Trophoblast cell (in vitro differentiated cells and primary cell): ENCODE measurements around the gene SIRT6.

ENCODE experiments used
- DNase-seq, 2 donors: peaks; one replicate each; pipeline ENCODE4 v3.0.0-alpha.2; 2016
- H2AFZ ChIP-seq: 2 replicates; pipeline ENCODE4 v1.6.1; 2013; ENCODE audit warnings: low read length, moderate library complexity, mild to moderate bottlenecking; ENCODE audit not compliant: insufficient read depth, poor library complexity
- H2AK5ac ChIP-seq: 2 replicates; pipeline ENCODE4 v1.6.1; 2013; ENCODE audit warnings: mild to moderate bottlenecking, low read length
- H2BK120ac ChIP-seq: 2 replicates; pipeline ENCODE4 v1.6.1; 2013; ENCODE audit warnings: low read length, mild to moderate bottlenecking, moderate library complexity; ENCODE audit not compliant: insufficient read depth, poor library complexity
- H2BK12ac ChIP-seq: 2 replicates; pipeline ENCODE4 v1.6.1; 2013; ENCODE audit warnings: mild to moderate bottlenecking, low read length, moderate library complexity
- H2BK5ac ChIP-seq: 2 replicates; pipeline ENCODE4 v1.6.1; 2013; ENCODE audit warnings: low read length, low read depth, moderate library complexity, mild to moderate bottlenecking; ENCODE audit not compliant: poor library complexity
- H3K14ac ChIP-seq: 2 replicates; pipeline ENCODE4 v1.6.1; 2013; ENCODE audit warnings: mild to moderate bottlenecking, low read length
- H3K18ac ChIP-seq: 2 replicates; pipeline ENCODE4 v1.6.1; 2013; ENCODE audit warnings: mild to moderate bottlenecking, low read length
- H3K23ac ChIP-seq: 2 replicates; pipeline ENCODE4 v1.6.1; 2013; ENCODE audit warnings: low read length
- H3K27ac ChIP-seq: 2 replicates; pipeline ENCODE4 v1.5.1; 2013; ENCODE audit warnings: low read depth, mild to moderate bottlenecking, inconsistent platforms, low read length, moderate library complexity
- H3K27me3 ChIP-seq: 2 replicates; pipeline ENCODE4 v1.6.1; 2013; ENCODE audit warnings: inconsistent platforms, mild to moderate bottlenecking, low read length, moderate library complexity; ENCODE audit not compliant: insufficient read depth
- H3K36me3 ChIP-seq, 2 experiments: 1 replicate in 1 of 2; 2 replicates in 1 of 2; pipeline ENCODE4 v1.6.1; 2013; ENCODE audit warnings: low read length in 2 of 2, mild to moderate bottlenecking in 2 of 2, moderate library complexity in 1 of 2; ENCODE audit not compliant: insufficient read depth in 2 of 2, control insufficient read depth in 1 of 2
- H3K4ac ChIP-seq: 2 replicates; pipeline ENCODE4 v1.6.1; 2013; ENCODE audit warnings: low read depth, mild to moderate bottlenecking, low read length, moderate library complexity
- H3K4me1 ChIP-seq, 2 experiments: 1 replicate in 1 of 2; 2 replicates in 1 of 2; pipeline ENCODE4 v1.6.1; 2013; ENCODE audit warnings: low read length in 2 of 2, mild to moderate bottlenecking in 2 of 2, moderate library complexity in 1 of 2; ENCODE audit not compliant: insufficient read depth in 2 of 2, control insufficient read depth in 1 of 2
- H3K4me2 ChIP-seq: 2 replicates; pipeline ENCODE4 v1.6.1; 2013; ENCODE audit warnings: inconsistent platforms, mild to moderate bottlenecking, low read length, moderate library complexity
- H3K4me3 ChIP-seq: 2 replicates; pipeline ENCODE4 v1.5.1; 2013; ENCODE audit warnings: mild to moderate bottlenecking, low read depth, low read length, inconsistent platforms
- H3K79me1 ChIP-seq: one replicate; pipeline ENCODE4 v1.6.1; 2013; ENCODE audit warnings: low read length
- H3K79me2 ChIP-seq: 2 replicates; pipeline ENCODE4 v1.6.1; 2013; ENCODE audit warnings: low read length, mild to moderate bottlenecking; ENCODE audit not compliant: control insufficient read depth, insufficient read depth, poor library complexity
- H3K9ac ChIP-seq: 2 replicates; pipeline ENCODE4 v1.6.1; 2013; ENCODE audit warnings: mild to moderate bottlenecking, low read length
- H3K9me3 ChIP-seq: 2 replicates; pipeline ENCODE4 v1.6.1; 2013; ENCODE audit warnings: low read depth, mild to moderate bottlenecking, control low read depth, inconsistent platforms, low read length; ENCODE audit not compliant: insufficient read depth
- H4K12ac ChIP-seq: 2 replicates; pipeline ENCODE4 v1.6.1; 2013; ENCODE audit warnings: low read depth, mild to moderate bottlenecking, low read length, moderate library complexity
- H4K8ac ChIP-seq: 2 replicates; pipeline ENCODE4 v1.6.1; 2013; ENCODE audit warnings: low read depth, mild to moderate bottlenecking, low read length, moderate library complexity
- H4K91ac ChIP-seq: one replicate; pipeline ENCODE4 v1.6.1; 2013; ENCODE audit warnings: low read depth, mild to moderate bottlenecking, low read length, moderate library complexity
- WGBS: extraction: QIAGEN DNeasy Blood & Tissue Kit; methylation state at CpG from one replicate; pipeline ENCODE4 v1.1.7; 2013; ENCODE audit warnings: missing lambda C conversion rate; ENCODE audit not compliant: insufficient read length, insufficient coverage; ENCODE audit errors: extremely low coverage; 5-methylcytosine and 5-hydroxymethylcytosine counted together

The SIRT6 gene

DNA sequence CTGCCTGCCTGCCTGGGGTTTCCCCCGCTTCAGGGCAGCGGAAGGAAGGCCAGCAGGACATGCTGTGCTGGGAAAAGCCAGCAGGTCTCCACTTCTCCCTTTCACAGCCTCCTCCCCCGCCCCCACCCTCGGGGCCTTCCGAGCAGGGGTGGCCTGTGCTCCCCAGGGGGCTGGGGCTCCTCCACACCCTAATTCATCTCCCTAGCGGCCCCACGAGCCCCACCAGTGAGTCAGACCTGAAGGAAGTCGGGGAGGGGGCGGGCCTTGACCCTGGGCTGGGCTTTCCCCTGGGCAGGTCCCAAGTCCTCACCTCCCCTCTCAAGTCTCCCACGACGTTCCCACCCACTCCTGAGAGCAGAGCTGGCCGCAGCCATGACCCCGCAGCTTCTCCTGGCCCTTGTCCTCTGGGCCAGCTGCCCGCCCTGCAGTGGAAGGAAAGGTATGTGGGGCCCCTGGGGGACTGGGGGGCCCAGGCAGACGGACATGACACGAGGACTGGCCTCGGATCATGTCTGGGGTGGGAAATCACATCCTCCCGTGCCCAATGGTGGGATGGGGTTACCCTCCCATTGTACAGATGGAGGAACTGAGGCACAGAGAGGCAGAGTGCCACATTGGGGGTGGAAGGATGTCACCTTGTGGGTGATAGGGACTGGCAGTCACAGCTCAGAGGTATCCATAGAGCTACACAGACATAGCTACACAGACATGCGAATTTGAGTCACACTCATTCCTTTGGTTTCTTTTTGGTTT, 47.0 kb upstream of the SIRT6 start, which contains the start of gene EBI3:
EBI3 (plus strand) TSS at position 345 of the 753 bp plus-strand sequence; CDS start at position 373, 28 bp downstream.
- H3K23ac ChIP-seq: no peak within 1 kb of the TSS
- peaks cover 2% of the 10 kb centered on the region for H3K79me1 ChIP-seq
- H3K4ac ChIP-seq: no peak within 1 kb of the TSS
- peak within 1 kb of the TSS; percentile 1 for H2BK12ac ChIP-seq
- no peaks in the 10 kb centered on the region for H3K36me3 ChIP-seq
- no peak within 1 kb of the TSS for H4K12ac ChIP-seq
- H2AK5ac ChIP-seq: no peak within 1 kb of the TSS
- no peak within 1 kb of the TSS for H3K4me3 ChIP-seq
- no peak within 1 kb of the TSS for H3K27ac ChIP-seq
- H3K4me2 ChIP-seq: peak within 1 kb of the TSS; percentile 23
- H4K91ac ChIP-seq: peak within 1 kb of the TSS; percentile 50
- peaks cover 7 to 11% of the 10 kb centered on the region in 2 experiments for H3K4me1 ChIP-seq
- peak within 1 kb of the TSS; percentile 38 for H2AFZ ChIP-seq
- H3K9me3 ChIP-seq: peaks cover 6% of the 10 kb centered on the region
- peak; percentile 79 to 82 for DNase-seq
- no peak within 1 kb of the TSS for H2BK5ac ChIP-seq
- WGBS: no CpG with 5 or more reads among the region's 19 CpGs
- no peak within 1 kb of the TSS for H3K9ac ChIP-seq
- peak within 1 kb of the TSS; percentile 25 for H3K18ac ChIP-seq
- peak within 1 kb of the TSS; percentile 18 for H3K14ac ChIP-seq
- H3K27me3 ChIP-seq: no peaks in the 10 kb centered on the region
- H2BK120ac ChIP-seq: no peak within 1 kb of the TSS
- H4K8ac ChIP-seq: peak within 1 kb of the TSS; percentile 55
- H3K79me2 ChIP-seq: no peaks in the 10 kb centered on the region

DNA sequence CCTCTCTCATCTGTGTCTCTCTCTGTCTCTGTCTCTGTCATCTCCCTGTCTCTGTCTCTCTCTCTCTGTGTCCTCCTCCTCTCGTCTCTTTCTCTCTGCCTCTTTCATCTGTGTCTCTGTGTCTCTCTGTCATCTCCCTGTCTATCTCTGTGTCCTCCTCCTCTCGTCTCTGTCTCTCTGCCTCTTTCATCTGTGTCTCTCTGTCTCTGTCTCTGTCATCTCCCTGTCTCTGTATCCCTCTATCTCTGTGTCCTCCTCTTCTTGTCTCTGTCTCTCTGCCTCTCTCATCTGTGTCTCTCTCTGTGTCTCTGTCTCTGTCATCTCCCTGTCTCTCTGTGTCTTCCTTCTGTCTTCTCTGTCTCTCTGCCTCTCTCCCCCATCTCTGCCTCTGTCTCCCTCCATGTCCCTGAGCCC, 46.4 kb upstream of the SIRT6 start:
- Histone ChIP-seq H3K18ac (no peak overlapping the region), H3K4me1 (peaks cover 7 to 11% of the 10 kb centered on the region in 2 experiments), H4K12ac (no peak overlapping the region), H3K9ac (no peak overlapping the region), H3K27ac (no peak overlapping the region), H3K14ac (no peak overlapping the region), H3K4me3 (no peak overlapping the region), H2AFZ (no peak overlapping the region), H3K36me3 (no peaks in the 10 kb centered on the region), H3K4ac (no peak overlapping the region), H3K23ac (no peak overlapping the region), H2AK5ac (no peak overlapping the region), H3K9me3 (peaks cover 6% of the 10 kb centered on the region), H2BK12ac (no peak overlapping the region), H3K79me2 (no peaks in the 10 kb centered on the region), H3K4me2 (peak overlapping the region; percentile 23), H4K8ac (peak overlapping the region; percentile 55), H3K27me3 (no peaks in the 10 kb centered on the region), H4K91ac (peak overlapping the region; percentile 17), H3K79me1 (peaks cover 2% of the 10 kb centered on the region), H2BK5ac (no peak overlapping the region), H2BK120ac (no peak overlapping the region)
- no CpG with 5 or more reads among the region's 2 CpGs for WGBS
- DNase-seq: no peak

DNA sequence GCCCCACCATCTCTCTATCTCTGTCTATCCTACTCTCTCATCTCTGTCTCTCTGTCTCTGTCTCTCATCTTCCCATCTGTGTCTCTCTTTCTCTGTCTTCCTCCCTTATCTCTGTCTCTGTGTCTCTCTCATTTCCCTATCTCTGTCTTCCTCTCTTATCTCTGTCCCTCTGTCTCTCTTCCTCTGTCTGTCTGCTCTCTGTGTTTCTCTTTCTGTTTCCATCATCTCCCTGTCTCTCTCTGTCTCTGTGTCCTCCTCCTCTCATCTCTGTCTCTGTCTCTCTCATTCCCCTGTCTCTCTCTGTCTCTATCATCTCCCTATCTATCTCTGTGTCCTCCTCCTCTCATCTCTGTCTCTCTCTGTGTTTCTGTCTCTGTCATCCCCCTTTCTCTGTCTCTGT, 45.4 kb upstream of the SIRT6 start:
- H2BK5ac ChIP-seq: no peak overlapping the region
- H2BK120ac ChIP-seq: no peak overlapping the region
- no peak overlapping the region for H3K18ac ChIP-seq
- H3K36me3 ChIP-seq: no peaks in the 10 kb centered on the region
- no peak for DNase-seq
- no peak overlapping the region for H2BK12ac ChIP-seq
- H3K14ac ChIP-seq: no peak overlapping the region
- no peak overlapping the region for H3K27ac ChIP-seq
- no peak overlapping the region for H3K23ac ChIP-seq
- H4K8ac ChIP-seq: no peak overlapping the region
- H2AK5ac ChIP-seq: no peak overlapping the region
- peaks cover 7 to 11% of the 10 kb centered on the region in 2 experiments for H3K4me1 ChIP-seq
- H3K9ac ChIP-seq: no peak overlapping the region
- no peak overlapping the region for H3K4ac ChIP-seq
- no peaks in the 10 kb centered on the region for H3K27me3 ChIP-seq
- H4K12ac ChIP-seq: no peak overlapping the region
- peaks cover 2% of the 10 kb centered on the region for H3K9me3 ChIP-seq
- no peak overlapping the region for H4K91ac ChIP-seq
- H3K4me2 ChIP-seq: no peak overlapping the region
- peaks cover 2% of the 10 kb centered on the region for H3K79me1 ChIP-seq
- H3K79me2 ChIP-seq: no peaks in the 10 kb centered on the region
- no peak overlapping the region for H2AFZ ChIP-seq
- H3K4me3 ChIP-seq: no peak overlapping the region

DNA sequence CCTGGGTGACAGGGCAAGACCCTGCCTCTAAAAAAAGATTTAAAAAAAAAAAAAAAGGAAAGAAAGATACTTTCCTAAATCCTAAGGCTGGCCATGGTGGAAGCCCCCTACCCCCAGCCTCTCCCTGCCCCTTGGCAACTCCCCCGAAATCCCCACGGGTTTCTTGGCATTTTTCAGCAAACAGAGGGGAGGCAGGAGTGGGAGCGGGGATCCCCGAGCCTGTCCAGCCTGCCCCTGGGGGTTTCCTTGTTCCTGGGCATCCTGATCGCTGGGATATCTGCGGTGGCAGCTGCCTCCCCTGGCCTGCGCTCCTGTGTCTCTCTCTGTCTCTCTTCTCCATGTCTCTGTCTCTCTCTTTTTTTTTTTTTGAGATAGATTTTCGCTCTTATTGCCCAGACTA, 43.5 kb upstream of the SIRT6 start:
- H4K8ac ChIP-seq: no peak overlapping the region
- H3K27ac ChIP-seq: no peak overlapping the region
- H3K9me3 ChIP-seq: peaks cover 2% of the 10 kb centered on the region
- H3K79me1 ChIP-seq: peaks cover 2% of the 10 kb centered on the region
- no peak overlapping the region for H4K12ac ChIP-seq
- WGBS: no CpG with 5 or more reads among the region's 8 CpGs
- H2AFZ ChIP-seq: no peak overlapping the region
- no peak overlapping the region for H3K9ac ChIP-seq
- H3K14ac ChIP-seq: no peak overlapping the region
- peaks cover 7 to 11% of the 10 kb centered on the region in 2 experiments for H3K4me1 ChIP-seq
- H3K27me3 ChIP-seq: no peaks in the 10 kb centered on the region
- DNase-seq: no peak
- no peak overlapping the region for H2BK5ac ChIP-seq
- H2AK5ac ChIP-seq: no peak overlapping the region
- H3K4ac ChIP-seq: no peak overlapping the region
- no peak overlapping the region for H2BK120ac ChIP-seq
- H3K79me2 ChIP-seq: no peaks in the 10 kb centered on the region
- no peak overlapping the region for H4K91ac ChIP-seq
- no peak overlapping the region for H3K18ac ChIP-seq
- H3K36me3 ChIP-seq: no peaks in the 10 kb centered on the region
- no peak overlapping the region for H3K23ac ChIP-seq
- no peak overlapping the region for H3K4me3 ChIP-seq
- H2BK12ac ChIP-seq: no peak overlapping the region
- H3K4me2 ChIP-seq: no peak overlapping the region
